ENCODE measurements around the gene CD68.

Gene CD68

GRCh38 chr17:7559320-7560171, 19.9 kb upstream of the CD68 start:
- DNase-seq = no peak

GRCh38 chr17:7560172-7561027, 19.0 kb upstream of the CD68 start:
- no peak for DNase-seq

- peak; percentile 84 for DNase-seq
These were observed 18.3 kb upstream of the CD68 start for GRCh38 chr17:7561028-7561575.

GRCh38 chr17:7561589-7562207, 17.7 kb upstream of the CD68 start, which contains the start of gene SENP3:
Gene SENP3 (plus strand): TSS chr17:7561919. CDS start chr17:7563077, 1,158 bp downstream.
- DNase-seq = peak; percentile 70

GRCh38 chr17:7562208-7562605, 17.2 kb upstream of the CD68 start:
- DNase-seq = no peak

GRCh38 chr17:7563115-7563869, 16.1 kb upstream of the CD68 start:
- no peak for DNase-seq

- DNase-seq = no peak
These were observed 9.9 kb upstream of the CD68 start for GRCh38 chr17:7569571-7569970.

- DNase-seq = no peak
These were observed 9.1 kb upstream of the CD68 start for GRCh38 chr17:7570351-7570750.

- no peak for DNase-seq
These were observed 7.2 kb upstream of the CD68 start for GRCh38 chr17:7572338-7572587.

GRCh38 chr17:7572588-7573323, 6.7 kb upstream of the CD68 start:
- peak; percentile 96 for DNase-seq

- DNase-seq = peak; percentile 80
These were observed 5.9 kb upstream of the CD68 start for GRCh38 chr17:7573324-7574080.

- no peak for DNase-seq
These were observed 5.1 kb upstream of the CD68 start for GRCh38 chr17:7574176-7574953.

- no peak for DNase-seq
These were observed 4.0 kb upstream of the CD68 start for GRCh38 chr17:7575481-7575883.

- no peak for DNase-seq
These were observed 3.5 kb upstream of the CD68 start for GRCh38 chr17:7575959-7576358.

- DNase-seq = no peak
These were observed 3.0 kb upstream of the CD68 start for GRCh38 chr17:7576432-7576937.

- DNase-seq = no peak
These were observed 1.9 kb upstream of the CD68 start for GRCh38 chr17:7577327-7578199.

GRCh38 chr17:7579834-7580603, 581 bp downstream of the CD68 start:
- no peak for DNase-seq
